HepG2 (cell line): ENCODE measurements around the gene RNF123. TPM values are rescaled to one million over a fixed set of nuclear protein-coding genes. Genes with fewer than 3 reads are reported as not detected.

Experiments used
- ARNT ChIP-seq: fragments of 450-650 bp; IDR thresholded peaks from 2 replicates; pipeline ENCODE4 v1.6.1; 2017
- CBX2 ChIP-seq, 2 experiments: fragments of 200-600 bp in 1 of 2; sonication (generic); formaldehyde crosslinking in 1 of 2; IDR thresholded peaks; 2 replicates each; pipeline versions ENCODE4 v1.7.0 to v1.8.1; 2018 to 2022; ENCODE audit warnings: low read depth in 2 of 2, low read length in 1 of 2, mild to moderate bottlenecking in 1 of 2, missing genetic modification reagents in 1 of 2
- FOXM1 ChIP-seq: sonication (generic); formaldehyde crosslinking; IDR thresholded peaks from 2 replicates; pipeline ENCODE4 v1.5.0; 2020; ENCODE audit warnings: missing genetic modification reagents
- IRF2 ChIP-seq: IDR thresholded peaks from 2 replicates; pipeline ENCODE4 v1.6.1; 2018; ENCODE audit warnings: missing genetic modification reagents, missing compliant biosample characterization
- NR2F2 ChIP-seq: IDR thresholded peaks from 2 replicates; pipeline ENCODE4 v1.6.1; 2012; ENCODE audit warnings: low read depth, inconsistent platforms, borderline replicate concordance
- PRDM15 ChIP-seq: sonication (generic); formaldehyde crosslinking; IDR thresholded peaks from 2 replicates; pipeline ENCODE4 v1.4.0; 2020; ENCODE audit warnings: missing genetic modification reagents
- SOX13 ChIP-seq, 3 experiments: fragments of 450-650 bp in 1 of 3; sonication (generic) in 1 of 3; formaldehyde crosslinking in 1 of 3; IDR thresholded peaks in 2 of 3; conservative IDR thresholded peaks in 1 of 3; 2 replicates each; pipeline versions ENCODE4 v1.5.0 to v1.6.1; 2016 to 2020; ENCODE audit warnings: antibody characterized with exemption in 1 of 3, mild to moderate bottlenecking in 1 of 3, missing compliant biosample characterization in 1 of 3, missing genetic modification reagents in 1 of 3, moderate library complexity in 1 of 3
- TCF12 ChIP-seq, 2 experiments: fragments of 450-650 bp in 1 of 2; sonication (generic) in 1 of 2; formaldehyde crosslinking in 1 of 2; IDR thresholded peaks; 2 replicates each; pipeline versions ENCODE4 v1.6.1 to v1.8.0; 2017 to 2022; ENCODE audit warnings: antibody characterized with exemption in 1 of 2, mild to moderate bottlenecking in 1 of 2, missing genetic modification reagents in 1 of 2, moderate library complexity in 1 of 2
- TEAD3 ChIP-seq: optimal IDR thresholded peaks from 2 replicates; pipeline ENCODE3; 2016; ENCODE audit warnings: borderline replicate concordance
- TGIF2 ChIP-seq: IDR thresholded peaks from 2 replicates; pipeline ENCODE4 v1.6.1; 2016; ENCODE audit warnings: control low read depth, missing compliant biosample characterization
- ZFP82 ChIP-seq: sonication (generic); formaldehyde crosslinking; IDR thresholded peaks from 2 replicates; pipeline ENCODE4 v1.5.1; 2020; ENCODE audit warnings: mild to moderate bottlenecking, missing genetic modification reagents, borderline replicate concordance
- ZNF225 ChIP-seq: sonication (generic); formaldehyde crosslinking; IDR thresholded peaks from 2 replicates; pipeline ENCODE4 v1.4.0; 2020; ENCODE audit warnings: mild to moderate bottlenecking, missing genetic modification reagents
- ZNF235 ChIP-seq: sonication (generic); formaldehyde crosslinking; IDR thresholded peaks from 2 replicates; pipeline ENCODE4 v1.8.1; 2023; ENCODE audit warnings: mild to moderate bottlenecking, missing genetic modification reagents, borderline replicate concordance
- ZNF263 ChIP-seq: sonication (generic); formaldehyde crosslinking; IDR thresholded peaks from 2 replicates; pipeline ENCODE4 v1.4.0; 2020; ENCODE audit warnings: missing genetic modification reagents
- ZNF512 ChIP-seq: sonication (generic); formaldehyde crosslinking; IDR thresholded peaks from 2 replicates; pipeline ENCODE4 v1.4.0; 2020; ENCODE audit warnings: mild to moderate bottlenecking, missing genetic modification reagents
- ZNF660 ChIP-seq: sonication (generic); formaldehyde crosslinking; IDR thresholded peaks from 2 replicates; pipeline ENCODE4 v1.5.1; 2020; ENCODE audit warnings: mild to moderate bottlenecking, low read depth, missing genetic modification reagents, borderline replicate concordance
- polyA plus RNA-seq, 8 experiments: library from polyadenylated mRNA; depleted of rRNA in 3 of 8; stranded (reverse) in 7 of 8; unstranded in 1 of 8; fragments of >200 nt; fragmentation: Illumina TruSeq in 4 of 8; extraction: Trizol in 4 of 8; gene quantifications; 2 replicates each; pipeline versions ENCODE4 v1.2.1 to v1.2.3, GENCODE V29; 2011 to 2016; ENCODE audit warnings: low read depth in 4 of 8, missing spikeins in 1 of 8, mixed read lengths in 1 of 8; ENCODE audit not compliant: insufficient read depth in 1 of 8
- total RNA-seq, 5 experiments: library from RNA; depleted of rRNA; stranded (reverse); fragments of >200 nt; fragmentation: Illumina TruSeq; extraction: Trizol; gene quantifications; 2 replicates each; pipeline ENCODE4 v1.2.3, GENCODE V29; 2016; ENCODE audit warnings: low read depth in 1 of 5
- TF ChIP-seq, protein P1 (sequence below), 2 experiments: sonication (generic) in 1 of 2; formaldehyde crosslinking in 1 of 2; IDR thresholded peaks; 2 replicates each; pipeline versions ENCODE4 v1.5.1 to v1.6.1; 2011 to 2020; ENCODE audit warnings: borderline replicate concordance in 1 of 2, low read depth in 1 of 2, low read length in 1 of 2, mild to moderate bottlenecking in 1 of 2, missing genetic modification reagents in 1 of 2, moderate library complexity in 1 of 2
- TF ChIP-seq, protein P2 (sequence below): sonication (generic); formaldehyde crosslinking; IDR thresholded peaks from 2 replicates; pipeline ENCODE4 v1.8.1; 2022; ENCODE audit warnings: low read depth, mild to moderate bottlenecking, missing genetic modification reagents

The RNF123 gene
- total and polyA plus RNA-seq, 2 of the 13 experiments (the other 11 are each of a cell fraction or from before 2014, with no cell fraction given), result 29.9 to 82.2 TPM

GRCh38 chr3:49666592-49666991 is 22.8 kb upstream of the RNF123 start (continued):
- TF ChIP-seq ZFP82 (CRISPR knock-in tag), result no peak
- no peak for TF ChIP-seq NR2F2
- TF ChIP-seq, protein P1, sequence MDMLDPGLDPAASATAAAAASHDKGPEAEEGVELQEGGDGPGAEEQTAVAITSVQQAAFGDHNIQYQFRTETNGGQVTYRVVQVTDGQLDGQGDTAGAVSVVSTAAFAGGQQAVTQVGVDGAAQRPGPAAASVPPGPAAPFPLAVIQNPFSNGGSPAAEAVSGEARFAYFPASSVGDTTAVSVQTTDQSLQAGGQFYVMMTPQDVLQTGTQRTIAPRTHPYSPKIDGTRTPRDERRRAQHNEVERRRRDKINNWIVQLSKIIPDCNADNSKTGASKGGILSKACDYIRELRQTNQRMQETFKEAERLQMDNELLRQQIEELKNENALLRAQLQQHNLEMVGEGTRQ (IDR thresholded peaks at IDR 0.05; ENCODE audit: low read depth, low read length), result no peak
- TF ChIP-seq, protein P1 (CRISPR knock-in tag; IDR thresholded peaks at IDR 0.05; ENCODE audit: borderline replicate concordance), result no peak; the same call in 1 of the 2 replicates
- no peak for TF ChIP-seq SOX13 (IDR thresholded peaks at IDR 0.05)
- TF ChIP-seq SOX13 (CRISPR knock-in tag; conservative IDR thresholded peaks at IDR 0.05 in 1 of 2, IDR thresholded peaks at IDR 0.05 in 1 of 2), result peak in 1 of 2 experiments; percentile 31; a peak in 1 of 4 replicates
- peak; percentile 93 for TF ChIP-seq ZNF263 (CRISPR knock-in tag)
- TF ChIP-seq TGIF2 (CRISPR knock-in tag), result no peak
- TF ChIP-seq ZNF225 (CRISPR knock-in tag), result no peak
- no peak for TF ChIP-seq IRF2 (CRISPR knock-in tag)
- peak; percentile 91 for TF ChIP-seq TEAD3 (CRISPR knock-in tag)
- no peak for TF ChIP-seq ZNF512 (CRISPR knock-in tag)
- TF ChIP-seq, protein P2, sequence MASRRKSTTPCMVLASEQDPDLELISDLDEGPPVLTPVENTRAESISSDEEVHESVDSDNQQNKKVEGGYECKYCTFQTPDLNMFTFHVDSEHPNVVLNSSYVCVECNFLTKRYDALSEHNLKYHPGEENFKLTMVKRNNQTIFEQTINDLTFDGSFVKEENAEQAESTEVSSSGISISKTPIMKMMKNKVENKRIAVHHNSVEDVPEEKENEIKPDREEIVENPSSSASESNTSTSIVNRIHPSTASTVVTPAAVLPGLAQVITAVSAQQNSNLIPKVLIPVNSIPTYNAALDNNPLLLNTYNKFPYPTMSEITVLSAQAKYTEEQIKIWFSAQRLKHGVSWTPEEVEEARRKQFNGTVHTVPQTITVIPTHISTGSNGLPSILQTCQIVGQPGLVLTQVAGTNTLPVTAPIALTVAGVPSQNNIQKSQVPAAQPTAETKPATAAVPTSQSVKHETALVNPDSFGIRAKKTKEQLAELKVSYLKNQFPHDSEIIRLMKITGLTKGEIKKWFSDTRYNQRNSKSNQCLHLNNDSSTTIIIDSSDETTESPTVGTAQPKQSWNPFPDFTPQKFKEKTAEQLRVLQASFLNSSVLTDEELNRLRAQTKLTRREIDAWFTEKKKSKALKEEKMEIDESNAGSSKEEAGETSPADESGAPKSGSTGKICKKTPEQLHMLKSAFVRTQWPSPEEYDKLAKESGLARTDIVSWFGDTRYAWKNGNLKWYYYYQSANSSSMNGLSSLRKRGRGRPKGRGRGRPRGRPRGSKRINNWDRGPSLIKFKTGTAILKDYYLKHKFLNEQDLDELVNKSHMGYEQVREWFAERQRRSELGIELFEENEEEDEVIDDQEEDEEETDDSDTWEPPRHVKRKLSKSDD (CRISPR knock-in tag), result no peak
- TF ChIP-seq CBX2 (IDR thresholded peaks at IDR 0.05; ENCODE audit: low read depth, low read length), result no peak
- TF ChIP-seq CBX2 (CRISPR knock-in tag; IDR thresholded peaks at IDR 0.05; ENCODE audit: low read depth), result no peak
- TF ChIP-seq TCF12 (IDR thresholded peaks at IDR 0.05), result no peak
- TF ChIP-seq TCF12 (CRISPR knock-in tag; IDR thresholded peaks at IDR 0.05), result no peak
- no peak for TF ChIP-seq ZNF660 (CRISPR knock-in tag)
- no peak for TF ChIP-seq PRDM15 (CRISPR knock-in tag)
- TF ChIP-seq ARNT, result no peak
- TF ChIP-seq FOXM1 (CRISPR knock-in tag), result no peak
- no peak for TF ChIP-seq ZNF235 (CRISPR knock-in tag)
